Eye (tissue), 1 donor: ENCODE data around the gene HSD3B7.
"Not testable (repeated sequence)": the region's sequence is repeated elsewhere in the genome, so short reads cannot be mapped to it uniquely, and the experiment has no call there.

Experiments
- DNase-seq: peaks from one replicate; pipeline ENCODE4 v3.0.0-alpha.2; 2015

The HSD3B7 gene

DNA sequence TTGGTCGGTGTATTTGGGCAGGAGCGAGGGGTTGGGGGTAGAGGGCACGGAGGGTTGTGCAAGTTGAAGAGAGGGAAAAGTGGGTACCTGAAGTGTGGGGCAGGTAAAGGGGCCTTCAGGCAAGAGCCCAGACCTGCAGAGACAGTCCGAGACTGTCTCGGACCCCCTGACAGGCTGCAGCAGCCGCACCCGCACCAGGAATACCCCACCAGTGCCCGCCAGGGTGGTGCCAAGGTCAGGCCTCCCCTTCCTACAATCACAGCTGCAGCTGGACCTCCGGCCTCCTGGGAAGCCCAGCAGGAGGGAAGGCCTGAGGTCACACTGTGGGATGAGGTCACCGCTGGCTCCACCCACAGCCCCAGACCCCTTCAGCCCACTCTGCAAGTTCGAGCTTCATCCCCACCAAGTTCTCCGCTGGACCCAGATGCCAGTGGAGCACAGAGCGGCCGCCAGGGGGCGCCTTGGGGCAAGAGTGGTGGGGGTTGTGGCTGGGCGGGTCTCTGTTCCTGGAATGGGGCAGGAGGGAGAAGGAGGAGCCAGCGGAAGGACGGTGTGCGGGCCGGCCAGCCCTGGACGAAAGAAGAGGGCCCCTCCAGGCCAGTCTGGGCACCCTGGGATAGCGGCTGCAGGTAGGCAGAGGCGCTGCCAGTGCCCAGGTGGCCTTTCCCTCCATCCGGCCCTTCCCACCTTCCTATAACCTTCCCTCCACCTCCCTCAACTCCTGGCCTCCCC lies at the start of gene HSD3B7:
Gene HSD3B7 (plus strand): TSS at position 539 of the 732 bp plus-strand sequence. CDS start 452 bp downstream, outside the sequence.
- peak; percentile 91 for DNase-seq

DNA sequence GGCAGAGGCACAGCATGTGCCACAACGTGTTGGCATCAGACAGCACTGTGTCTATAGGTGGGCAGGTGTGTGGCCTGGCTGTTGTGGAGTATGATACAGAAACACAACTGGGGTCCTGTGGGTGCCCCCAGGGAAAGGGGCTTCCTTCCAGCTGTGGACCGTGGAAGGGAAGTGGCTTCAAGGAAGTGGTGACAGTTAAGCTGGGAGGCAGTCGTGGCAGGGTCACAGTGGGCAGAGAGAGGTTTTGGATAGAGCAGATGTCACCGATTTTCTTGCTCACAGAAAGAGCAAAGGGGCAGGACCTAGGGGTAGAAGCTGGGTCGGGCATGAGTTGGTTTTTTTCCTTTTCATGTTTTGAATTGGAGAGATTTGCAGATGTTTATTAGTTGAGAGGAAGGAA lies 47.3 kb upstream of the HSD3B7 start:
- DNase-seq, result no peak

GRCh38 chr16:30939571-30939970 lies 45.4 kb upstream of the HSD3B7 start:
- not testable (repeated sequence) for DNase-seq

DNA sequence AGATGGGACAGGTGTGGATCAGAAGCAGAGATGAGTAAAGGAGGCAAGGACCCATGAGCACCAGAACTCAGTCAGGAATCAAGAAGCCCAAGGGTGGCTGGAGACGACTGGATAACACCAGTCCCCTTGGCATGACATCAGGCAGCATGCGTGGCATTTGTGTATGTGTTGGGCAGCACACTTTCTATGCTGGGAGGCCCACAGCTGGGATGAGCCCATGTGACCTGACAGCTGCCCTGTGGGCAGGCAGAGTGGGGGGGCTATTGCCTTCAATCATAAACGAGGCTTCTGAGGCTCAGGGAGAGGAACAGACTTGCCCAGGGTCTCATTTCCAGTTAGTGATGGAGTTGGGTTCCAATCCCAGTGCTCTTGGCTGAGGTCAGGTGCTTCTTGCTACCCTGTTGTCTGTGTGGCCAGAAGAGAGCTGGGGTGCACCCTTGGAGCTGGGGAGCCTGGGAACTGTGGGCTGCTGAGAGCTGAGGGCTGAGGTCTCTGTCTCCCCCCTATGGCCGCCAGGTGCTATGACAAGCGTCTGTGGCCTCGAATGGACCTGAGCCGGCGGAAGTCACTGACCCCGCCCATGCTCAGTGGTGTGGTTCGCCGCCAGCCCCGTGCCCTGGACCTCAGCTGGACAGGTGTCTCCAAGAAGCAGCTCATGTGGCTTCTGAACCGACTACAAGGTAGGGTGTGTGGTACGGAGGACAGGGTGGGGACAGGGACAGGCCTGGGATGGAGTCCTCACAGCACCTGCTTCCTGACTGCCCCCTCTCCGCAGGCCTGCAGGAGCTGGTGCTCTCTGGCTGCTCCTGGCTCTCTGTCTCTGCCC lies 43.2 kb upstream of the HSD3B7 start:
- DNase-seq, result peak; percentile 82

DNA sequence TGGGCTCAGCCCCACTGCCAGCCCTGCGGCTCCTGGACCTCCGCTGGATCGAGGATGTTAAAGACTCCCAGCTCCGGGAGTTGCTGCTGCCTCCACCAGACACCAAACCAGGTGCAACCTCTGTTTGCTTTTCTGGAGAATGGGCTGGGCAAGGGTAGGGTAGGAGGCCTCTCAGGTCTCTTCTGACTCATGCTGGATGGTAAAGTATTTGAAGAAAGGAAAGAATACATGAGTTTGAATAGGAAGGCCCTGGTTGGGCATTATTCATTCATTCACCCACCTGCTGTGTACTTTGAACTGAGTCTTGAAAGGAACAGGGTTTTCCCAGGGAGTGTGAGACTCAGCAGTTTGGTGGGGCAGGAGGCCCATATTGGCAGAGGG lies 42.6 kb upstream of the HSD3B7 start:
- no peak for DNase-seq

GRCh38 chr16:30944352-30944751 lies 40.7 kb upstream of the HSD3B7 start:
- no peak for DNase-seq

GRCh38 chr16:30946671-30947540 lies 38.1 kb upstream of the HSD3B7 start:
- no peak for DNase-seq

- DNase-seq, result no peak
These were observed 37.5 kb upstream of the HSD3B7 start for GRCh38 chr16:30947541-30947858.

DNA sequence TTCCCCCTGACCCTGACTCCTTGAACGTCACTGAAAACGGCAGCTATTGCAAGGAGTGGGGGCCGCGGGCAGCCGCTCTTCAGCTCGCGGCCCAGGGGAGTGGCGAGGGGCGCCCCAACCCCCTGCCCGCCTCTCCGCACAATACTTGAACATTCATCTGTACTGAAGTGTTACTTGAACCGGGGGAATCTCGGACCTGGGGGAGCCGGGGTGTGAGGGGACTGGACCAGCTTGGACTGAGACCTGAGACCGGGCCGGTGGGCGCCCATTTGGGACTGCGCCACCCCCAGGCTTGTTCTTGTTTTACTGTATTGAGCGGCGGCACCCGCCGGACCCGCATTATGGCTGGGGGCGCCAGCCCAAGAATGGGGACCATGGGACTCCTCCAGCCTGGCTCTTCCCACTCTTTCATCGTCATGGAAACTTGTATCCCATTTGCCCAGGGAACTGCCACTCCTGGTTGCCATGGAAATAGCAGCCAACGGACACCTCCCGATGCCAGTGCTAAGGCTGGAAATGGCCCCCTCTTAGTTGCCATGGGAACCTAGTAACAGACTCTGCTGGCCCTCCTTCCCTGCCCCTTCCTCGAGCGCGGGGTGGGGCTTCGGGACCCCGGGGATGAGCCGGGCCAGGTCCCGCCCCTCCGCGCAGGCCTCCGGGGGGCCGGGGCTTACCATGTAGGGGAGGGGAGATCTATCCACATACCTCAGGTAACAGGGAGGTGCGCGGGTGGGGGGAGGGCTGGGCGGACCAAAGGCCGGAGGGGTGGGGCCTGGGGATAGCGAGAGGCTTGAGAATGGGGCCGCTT lies 36.9 kb upstream of the HSD3B7 start:
- peak; percentile 100 for DNase-seq

GRCh38 chr16:30948667-30949649 lies 36.0 kb upstream of the HSD3B7 start, which contains the start of gene ORAI3:
ORAI3 (plus strand) TSS chr16:30949068; CDS start chr16:30949290, 222 bp downstream.
- DNase-seq, result peak; percentile 81

GRCh38 chr16:30949650-30950515 lies 35.1 kb upstream of the HSD3B7 start:
- DNase-seq, result peak; percentile 61

GRCh38 chr16:30950516-30951065 lies 34.4 kb upstream of the HSD3B7 start:
- no peak for DNase-seq

DNA sequence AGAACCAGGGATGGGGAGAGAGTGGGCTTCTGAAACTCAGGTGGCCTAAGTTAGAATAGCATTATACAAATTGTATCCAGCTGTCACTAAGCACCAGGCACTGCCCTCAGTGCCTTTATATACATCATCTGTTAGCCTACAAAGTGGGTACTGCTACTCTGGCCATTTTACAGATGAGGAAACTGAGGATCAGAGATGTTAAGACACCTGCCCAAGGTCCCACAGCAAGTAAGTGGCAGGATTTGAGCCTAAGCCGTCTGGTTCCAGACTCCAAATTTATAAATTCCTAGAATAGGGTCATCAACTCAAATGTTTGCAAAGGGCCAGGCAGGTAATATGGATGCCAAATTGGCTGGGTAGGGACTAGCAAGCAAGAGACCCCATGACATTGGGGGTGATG lies 33.8 kb upstream of the HSD3B7 start:
- no peak for DNase-seq

DNA sequence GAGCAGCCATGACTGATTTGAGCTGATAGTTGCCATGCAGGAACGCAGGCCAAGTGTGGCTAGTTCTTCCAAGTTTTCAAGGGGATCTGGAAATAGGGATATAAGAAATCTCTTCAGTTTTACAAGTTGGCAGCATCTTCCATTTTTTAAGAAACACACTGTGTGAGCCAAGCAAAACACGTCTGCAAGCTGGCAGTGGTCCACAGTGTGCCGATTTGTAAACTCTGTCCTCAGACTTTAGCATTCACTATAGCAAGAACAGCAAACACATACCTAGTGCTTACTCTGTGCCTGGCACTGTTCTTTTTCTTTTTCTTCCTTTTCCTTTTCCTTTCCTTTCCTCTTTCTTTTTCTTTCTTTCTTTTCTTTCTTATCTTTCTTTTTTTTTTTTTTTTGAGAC lies 33.3 kb upstream of the HSD3B7 start:
- DNase-seq, result peak; percentile 56

GRCh38 chr16:30953111-30953510 lies 31.9 kb upstream of the HSD3B7 start:
- no peak for DNase-seq

DNA sequence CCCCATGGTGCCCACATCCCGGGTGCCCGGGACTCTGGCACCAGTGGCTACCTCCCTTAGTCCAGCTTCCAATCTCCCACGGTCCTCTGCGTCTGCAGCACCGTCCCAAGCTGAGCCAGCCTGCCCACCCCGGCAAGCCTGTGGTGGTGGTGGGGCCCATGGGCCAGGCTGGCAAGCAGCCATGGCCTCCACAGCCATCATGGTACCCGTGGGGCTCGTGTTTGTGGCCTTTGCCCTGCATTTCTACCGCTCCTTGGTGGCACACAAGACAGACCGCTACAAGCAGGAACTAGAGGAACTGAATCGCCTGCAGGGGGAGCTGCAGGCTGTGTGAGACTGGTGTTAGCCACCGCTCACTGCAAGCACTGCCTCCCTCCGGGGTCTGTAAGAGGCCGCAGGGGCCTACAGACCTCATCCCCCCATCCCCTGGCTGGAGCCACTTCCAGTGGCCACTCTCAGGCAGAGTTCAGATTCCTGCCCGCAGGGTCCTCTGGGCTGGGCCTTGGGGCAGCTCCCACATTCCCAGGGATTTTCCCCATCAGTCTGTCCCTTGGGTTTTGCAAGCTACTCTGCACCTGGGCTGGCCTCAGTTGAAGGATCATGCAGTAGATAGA lies 31.4 kb upstream of the HSD3B7 start:
- DNase-seq, result peak; percentile 92

- no peak for DNase-seq
These were observed 30.0 kb upstream of the HSD3B7 start for GRCh38 chr16:30954993-30955392.

- peak; percentile 92 for DNase-seq
These were observed 28.2 kb upstream of the HSD3B7 start for GRCh38 chr16:30956601-30957455.
